GM12878 (cell line): ENCODE data around the gene CAPZB. TPM values are rescaled to one million over a fixed set of nuclear protein-coding genes. Genes with fewer than 3 reads are reported as not detected.
A peak's percentile ranks its signal among the peaks of the same experiment; 100 is the strongest.

Experiments used
- ATAC-seq: fragments of 200-7000 bp; cut with Tn5 transposase; 3 replicates; pipeline ENCODE4 v1.9.1; 2020; ENCODE audit warnings: mild to moderate bottlenecking, moderate library complexity
- BruUV-seq: library from RNA; stranded (reverse); fragments of 400-500 nt; replicated peaks from 2 replicates; lab custom pipeline; 2021; lab: Mats Ljungman, UMichigan
- CTCF ChIA-PET: fragments of 300-600 bp; sonication (Branson Sonifier 250); formaldehyde crosslinking; extraction: SDS; loops from one replicate; lab custom pipeline; 2021; ENCODE audit warnings: inconsistent platforms; lab: Yijun Ruan, JAX
- POLR2A ChIA-PET: fragments of 350-600 bp; formaldehyde crosslinking; extraction: SDS; loops from one replicate; lab custom pipeline; 2021; ENCODE audit warnings: inconsistent platforms; lab: Charles Lee
- RAD21 ChIA-PET: fragments of 300-600 bp; sonication (Branson Sonifier 250); formaldehyde crosslinking; loops from one replicate; lab custom pipeline; 2023; ENCODE audit warnings: antibody characterized with exemption; ENCODE audit not compliant: unreplicated experiment; lab: Charles Lee
- SMC1A ChIA-PET: fragments of 300-600 bp; sonication (Branson Sonifier 250); formaldehyde crosslinking; loops from one replicate; lab custom pipeline; 2023; ENCODE audit not compliant: unreplicated experiment, uncharacterized antibody; lab: Charles Lee
- DNase-seq: peaks from one replicate; pipeline ENCODE4 v3.0.0-alpha.2; 2011; ENCODE audit warnings: low read depth, low spot score
- FAIRE-seq: peaks from 3 replicates; lab custom pipeline; 2011; peaks lifted over from hg19 to GRCh38; lab: Jason Lieb, UNC
- H2AFZ ChIP-seq: 2 replicates; pipeline ENCODE4 v1.6.0; 2011; ENCODE audit warnings: low read depth, low read length, control low read depth; ENCODE audit not compliant: control insufficient read depth
- H3K27ac ChIP-seq: 2 replicates; pipeline ENCODE4 v1.5.1; 2011; ENCODE audit warnings: control low read depth; ENCODE audit not compliant: control insufficient read depth, insufficient read depth
- H3K27me3 ChIP-seq, 2 experiments: replicated peaks in 1 of 2; 2 replicates each; pipeline versions ENCODE4 v1.6.0 to v1.6.1; 2011; ENCODE audit warnings: low read length in 1 of 2; ENCODE audit not compliant: control insufficient read depth in 2 of 2, insufficient read depth in 2 of 2
- H3K36me3 ChIP-seq, 2 experiments: 2 replicates each; pipeline ENCODE4 v1.5.1; 2011; ENCODE audit warnings: low read length in 1 of 2; ENCODE audit not compliant: control insufficient read depth in 2 of 2, insufficient read depth in 2 of 2
- H3K4me1 ChIP-seq: 2 replicates; pipeline ENCODE4 v1.6.1; 2011; ENCODE audit warnings: mild to moderate bottlenecking, low read length, moderate library complexity, mixed read lengths; ENCODE audit not compliant: control insufficient read depth, insufficient read depth
- H3K4me2 ChIP-seq: 2 replicates; pipeline ENCODE4 v1.6.0; 2011; ENCODE audit warnings: control low read depth; ENCODE audit not compliant: control insufficient read depth, insufficient read depth
- H3K4me3 ChIP-seq: fragments of 200-600 bp; sonication (generic); 2 replicates; pipeline ENCODE4 v1.5.1; 2016
- H3K79me2 ChIP-seq: 2 replicates; pipeline ENCODE4 v1.6.0; 2011; ENCODE audit warnings: low read length; ENCODE audit not compliant: control insufficient read depth, insufficient read depth
- H3K9ac ChIP-seq: 2 replicates; pipeline ENCODE4 v1.8.0; 2011; ENCODE audit warnings: low read length, control low read depth, mixed read lengths; ENCODE audit not compliant: control insufficient read depth, insufficient read depth
- H3K9me3 ChIP-seq: replicated peaks from 3 replicates; pipeline ENCODE4 v1.5.1; 2011; ENCODE audit warnings: mild to moderate bottlenecking, low read length; ENCODE audit not compliant: control insufficient read depth, insufficient read depth
- H4K20me1 ChIP-seq: 2 replicates; pipeline ENCODE4 v1.6.0; 2011; ENCODE audit not compliant: control insufficient read depth, insufficient read depth
- BCL3 ChIP-seq: IDR thresholded peaks from 2 replicates; pipeline ENCODE4 v1.6.1; 2011; ENCODE audit warnings: borderline replicate concordance, low read depth, mild to moderate bottlenecking, moderate library complexity, low read length; ENCODE audit not compliant: insufficient read depth, poor library complexity, severe bottlenecking
- CEBPB ChIP-seq, 2 experiments: fragments of 150-350 bp in 1 of 2; IDR thresholded peaks; 2 replicates each; pipeline ENCODE4 v1.6.1; 2012 to 2014; ENCODE audit warnings: low read depth in 2 of 2, low read length in 2 of 2, borderline replicate concordance in 1 of 2, inconsistent platforms in 1 of 2
- E2F4 ChIP-seq: IDR thresholded peaks from 2 replicates; pipeline ENCODE4 v1.6.1; 2012; ENCODE audit warnings: low read depth, low read length, improper control_type of control experiment
- GATAD2B ChIP-seq: fragments of 450-650 bp; conservative IDR thresholded peaks from 2 replicates; pipeline ENCODE4 v1.6.1; 2017; ENCODE audit warnings: low read depth, mild to moderate bottlenecking, moderate library complexity
- IKZF1 ChIP-seq: fragments of 450-650 bp; conservative IDR thresholded peaks from 2 replicates; pipeline ENCODE4 v1.6.1; 2017; ENCODE audit warnings: antibody characterized with exemption, mild to moderate bottlenecking
- MEF2B ChIP-seq: fragments of 450-650 bp; IDR thresholded peaks from 2 replicates; pipeline ENCODE4 v1.6.1; 2018; ENCODE audit warnings: mild to moderate bottlenecking, moderate library complexity; ENCODE audit not compliant: partially characterized antibody, poor library complexity, severe bottlenecking
- NBN ChIP-seq: fragments of 450-650 bp; IDR thresholded peaks from 2 replicates; pipeline ENCODE4 v1.6.1; 2016
- NR2C1 ChIP-seq: fragments of 450-650 bp; IDR thresholded peaks from 2 replicates; pipeline ENCODE4 v1.6.1; 2017; ENCODE audit warnings: antibody characterized with exemption, mild to moderate bottlenecking, moderate library complexity
- NR2F1 ChIP-seq: fragments of 450-650 bp; conservative IDR thresholded peaks from 2 replicates; pipeline ENCODE4 v1.6.1; 2017; ENCODE audit warnings: mild to moderate bottlenecking
- NRF1 ChIP-seq: conservative IDR thresholded peaks from 2 replicates; pipeline ENCODE4 v1.6.1; 2011; ENCODE audit warnings: mild to moderate bottlenecking, low read depth, low read length, improper control_type of control experiment
- RUNX3 ChIP-seq: IDR thresholded peaks from 2 replicates; pipeline ENCODE4 v1.6.1; 2012; ENCODE audit warnings: low read length, inconsistent platforms
- SKIL ChIP-seq: fragments of 450-650 bp; IDR thresholded peaks from 2 replicates; pipeline ENCODE4 v1.6.1; 2017; ENCODE audit warnings: mild to moderate bottlenecking, low read depth, inconsistent platforms; ENCODE audit not compliant: poor library complexity, severe bottlenecking
- SMARCA5 ChIP-seq: fragments of 450-650 bp; IDR thresholded peaks from 2 replicates; pipeline ENCODE4 v1.6.1; 2017; ENCODE audit warnings: mild to moderate bottlenecking
- SMC3 ChIP-seq: IDR thresholded peaks from 2 replicates; pipeline ENCODE4 v1.6.1; 2011; ENCODE audit warnings: low read length, improper control_type of control experiment, borderline replicate concordance
- STAT1 ChIP-seq: fragments of 450-650 bp; conservative IDR thresholded peaks from 2 replicates; pipeline ENCODE4 v1.6.1; 2014; ENCODE audit warnings: antibody characterized with exemption, mild to moderate bottlenecking
- SUZ12 ChIP-seq: fragments of 200-600 bp; sonication (generic); IDR thresholded peaks from one replicate; pipeline ENCODE4 v1.6.1; 2018; ENCODE audit warnings: antibody characterized with exemption, mild to moderate bottlenecking; ENCODE audit not compliant: unreplicated experiment
- ZNF274 ChIP-seq: IDR thresholded peaks from one replicate; pipeline ENCODE4 v1.8.0; 2011; ENCODE audit not compliant: insufficient read length, insufficient read depth
- WGBS: methylation state at CpG from one replicate; pipeline ENCODE4 v1.1.6; 2016; ENCODE audit warnings: low lambda C conversion rate; ENCODE audit not compliant: insufficient replicate concordance, insufficient coverage; ENCODE audit errors: missing lambda C conversion rate; 5-methylcytosine and 5-hydroxymethylcytosine counted together
- in situ Hi-C: fragments of 300-500 bp; cut with MboI; formaldehyde crosslinking; loops from 9 replicates; pipeline ENCODE4 v1.14.3; 2018; ENCODE audit warnings: mixed read lengths
- intact Hi-C: fragments of 100-400 bp; cut with micrococcal nuclease; formaldehyde crosslinking; loops from one replicate; pipeline ENCODE4 v1.14.2; 2022; ENCODE audit not compliant: unreplicated experiment
- polyA plus RNA-seq, 11 experiments: library from polyadenylated mRNA; depleted of rRNA in 4 of 11; unstranded in 6 of 11; stranded (reverse) in 5 of 11; fragments of >200 nt; fragmentation: Nextera tagmentation in 4 of 11; fragmentation: Illumina TruSeq in 1 of 11; extraction: Ambion mirVana in 4 of 11; extraction: Trizol in 1 of 11; gene quantifications; 1 replicate in 1 of 11; 2 replicates in 10 of 11; pipeline versions ENCODE4 v1.2.1 to v1.2.3, GENCODE V29; 2011 to 2016; ENCODE audit warnings: inconsistent platforms in 2 of 11, missing spikeins in 2 of 11, low read depth in 1 of 11
- total RNA-seq, 4 experiments: library from RNA; depleted of rRNA in 3 of 4; stranded (reverse); fragments of >200 nt in 3 of 4; fragmentation: Illumina TruSeq in 1 of 4; extraction: Trizol in 1 of 4; gene quantifications; 2 replicates each; pipeline versions ENCODE4 v1.2.1 to v1.2.3, GENCODE V29; 2013 to 2021

CAPZB gene
- total and polyA plus RNA-seq, 10 of the 15 experiments (the other 5 are each of a cell fraction or from before 2014, with no cell fraction given), result 104 to 454 (median 213) TPM

- Histone ChIP-seq H3K4me3 (peak within 1 kb of the TSS; percentile 92), H3K9ac (peak within 1 kb of the TSS; percentile 82), H3K79me2 (peaks cover 22% of the 10 kb centered on the region), H3K9me3 (no peaks in the 10 kb centered on the region), H2AFZ (peak within 1 kb of the TSS; percentile 73), H4K20me1 (no peaks in the 10 kb centered on the region; the same call in 1 of the 2 replicates), H3K27ac (peak within 1 kb of the TSS; percentile 80), H3K4me1 (peaks cover 44% of the 10 kb centered on the region), H3K27me3 (no peaks in the 10 kb centered on the region), H3K36me3 (peaks cover 0 to 6% of the 10 kb centered on the region in 2 experiments; a peak in 1 of 4 replicates), H3K4me2 (peak within 1 kb of the TSS; percentile 89)
- SMC1A ChIA-PET, result no interaction called here
- no TSS peak for BruUV-seq
- intact Hi-C loops (loop anchor here (5.0 to 10.0 kb wide), 3 partner anchors 60 to 343 kb away; partner anchors contain the start of genes CAPZB, EMC1 and MRTO4), in situ Hi-C loops (no loop called here)
- FAIRE-seq, result no peak
- RAD21 ChIA-PET, result interaction anchor here (1.0 kb wide), 1 partner anchor 174 kb away, joined by 3 read pairs; the partner anchor contains the start of gene CAPZB
- DNase-seq, result peak; percentile 49
- CTCF ChIA-PET, result interaction anchor here (0.8 to 1.0 kb wide), 2 partner anchors 342 to 404 kb away, joined by 4 read pairs; no protein-coding TSS in a partner anchor
- WGBS, result under 1% methylated on average over 79 of the region's 105 CpGs
- POLR2A ChIA-PET, result interaction anchor here (0.6 to 1.1 kb wide), 4 partner anchors 60 to 285 kb away, joined by 3 to 5 read pairs (median 4); partner anchors contain the start of genes EMC1 and MRTO4
- ATAC-seq, result peak; percentile 85
- 0 out of 2 replicates have a peak, but pooled peaks have one; percentile 26 for TF ChIP-seq STAT1
- peak; percentile 79 for TF ChIP-seq RUNX3
- peak; percentile 76; the same call in 1 of the 2 replicates for TF ChIP-seq GATAD2B
- TF ChIP-seq E2F4, result no peak
- no peak for TF ChIP-seq BCL3
- TF ChIP-seq SKIL, result no peak
- TF ChIP-seq NRF1, result peak; percentile 69
- TF ChIP-seq NR2F1, result peak; percentile 92
- 0 out of 2 replicates have a peak, but pooled peaks have one; percentile 42 for TF ChIP-seq SMARCA5
- no peak for TF ChIP-seq SUZ12
- no peak for TF ChIP-seq NR2C1
- TF ChIP-seq CEBPB (IDR thresholded peaks at IDR 0.05; ENCODE audit: borderline replicate concordance in 1 of 2, low read depth in 2 of 2, low read length in 2 of 2), result no peak
- no peak for TF ChIP-seq SMC3
- no peak for TF ChIP-seq NBN
- no peak for TF ChIP-seq MEF2B
- TF ChIP-seq IKZF1, result peak; percentile 79
- no peak for TF ChIP-seq ZNF274
Measured at GRCh38 chr1:19311931-19312781, 173.2 kb downstream of the CAPZB start, which contains the start of the genes AKR7A2 and SLC66A1. Gene AKR7A2 (minus strand): TSS chr1:19312144. CDS start chr1:19312124, 20 bp downstream. Gene SLC66A1 (plus strand): TSS chr1:19312326. CDS start chr1:19317678, 5,352 bp downstream.
